Right atrium auricular region (tissue), 2 donors: Measurements from ENCODE around the gene NR2E1. TPM values are rescaled to one million over a fixed set of nuclear protein-coding genes. Genes with fewer than 3 reads are reported as not detected.

Source experiments
- DNase-seq: peaks from one replicate; pipeline ENCODE4 v3.0.0-alpha.2; 2019; ENCODE audit warnings: low spot score
- H3K27ac ChIP-seq, 2 donors: fragments of 200-600 bp; sonication (generic); 1 replicate in 1 of 2; 2 replicates in 1 of 2; pipeline ENCODE4 v1.5.1; 2016 to 2019
- H3K27me3 ChIP-seq, 2 donors: fragments of 200-600 bp; sonication (generic); one replicate each; pipeline versions ENCODE4 v1.5.1 to v1.6.0; 2017 to 2019
- H3K36me3 ChIP-seq: fragments of 200-600 bp; sonication (generic); one replicate; pipeline ENCODE4 v1.5.1; 2016
- H3K4me1 ChIP-seq, 2 donors: fragments of 200-600 bp; sonication (generic); one replicate each; pipeline versions ENCODE4 v1.5.1 to v1.6.0; 2017 to 2019
- H3K4me3 ChIP-seq, 2 donors: fragments of 200-600 bp; sonication (generic); 1 replicate in 1 of 2; 2 replicates in 1 of 2; pipeline ENCODE4 v1.5.1; 2017 to 2019; ENCODE audit warnings: mild to moderate bottlenecking in 1 of 2, moderate library complexity in 1 of 2
- H3K9me3 ChIP-seq, 2 donors: fragments of 200-600 bp; sonication (generic); one replicate each; pipeline ENCODE4 v1.5.1; 2019
- CTCF ChIP-seq, 2 donors: fragments of 200-600 bp; sonication (generic); IDR thresholded peaks; one replicate each; pipeline ENCODE4 v1.5.1; 2019; ENCODE audit warnings: antibody characterized with exemption in 2 of 2
- total RNA-seq, 2 donors: library from RNA; depleted of rRNA; stranded (reverse); fragments of >200 nt; gene quantifications; one replicate each; pipeline ENCODE4 v1.1.0, GENCODE V29; 2016

NR2E1 gene
- total RNA-seq, 2 donors from 2014 or later = not detected

GRCh38 chr6:108118810-108119768 lies 46.7 kb upstream of the NR2E1 start:
- Histone ChIP-seq H3K4me1 (peaks cover 0 to 48% of the 10 kb centered on the region in 2 donors), H3K9me3 (no peaks in the 10 kb centered on the region), H3K4me3 (peak overlapping the region in 1 of 2 donors; percentile 59), H3K27me3 (peaks cover 33 to 37% of the 10 kb centered on the region in 2 donors), H3K36me3 (no peaks in the 10 kb centered on the region), H3K27ac (no peak overlapping the region)
- no peak for TF ChIP-seq CTCF (IDR thresholded peaks at IDR 0.05)
- DNase-seq = no peak

GRCh38 chr6:108119769-108120141 lies 46.1 kb upstream of the NR2E1 start:
- peaks cover 0 to 43% of the 10 kb centered on the region in 2 donors for H3K4me1 ChIP-seq
- H3K9me3 ChIP-seq = no peaks in the 10 kb centered on the region
- TF ChIP-seq CTCF (IDR thresholded peaks at IDR 0.05) = no peak
- peaks cover 33 to 37% of the 10 kb centered on the region in 2 donors for H3K27me3 ChIP-seq
- no peak overlapping the region for H3K27ac ChIP-seq
- H3K4me3 ChIP-seq = no peak overlapping the region
- DNase-seq = no peak
- H3K36me3 ChIP-seq = no peaks in the 10 kb centered on the region

- TF ChIP-seq CTCF (IDR thresholded peaks at IDR 0.05) = no peak
- Histone ChIP-seq H3K27me3 (peaks cover 32 to 33% of the 10 kb centered on the region in 2 donors), H3K9me3 (no peaks in the 10 kb centered on the region), H3K4me1 (peaks cover 0 to 37% of the 10 kb centered on the region in 2 donors), H3K36me3 (no peaks in the 10 kb centered on the region), H3K27ac (no peak overlapping the region), H3K4me3 (no peak overlapping the region)
- DNase-seq = no peak
These were observed 45.5 kb upstream of the NR2E1 start for GRCh38 chr6:108120311-108120710.

GRCh38 chr6:108121612-108122011 lies 44.2 kb upstream of the NR2E1 start:
- DNase-seq = no peak
- Histone ChIP-seq H3K4me1 (peaks cover 0 to 26% of the 10 kb centered on the region in 2 donors), H3K4me3 (no peak overlapping the region), H3K9me3 (no peaks in the 10 kb centered on the region), H3K36me3 (no peaks in the 10 kb centered on the region), H3K27ac (no peak overlapping the region), H3K27me3 (peaks cover 22 to 28% of the 10 kb centered on the region in 2 donors)
- TF ChIP-seq CTCF (IDR thresholded peaks at IDR 0.05) = no peak

GRCh38 chr6:108123481-108123929 lies 42.3 kb upstream of the NR2E1 start:
- Histone ChIP-seq H3K27me3 (peaks cover 9 to 12% of the 10 kb centered on the region in 2 donors), H3K27ac (no peak overlapping the region), H3K4me1 (peaks cover 0 to 11% of the 10 kb centered on the region in 2 donors), H3K9me3 (no peaks in the 10 kb centered on the region), H3K36me3 (no peaks in the 10 kb centered on the region), H3K4me3 (no peak overlapping the region)
- DNase-seq = no peak
- no peak for TF ChIP-seq CTCF (IDR thresholded peaks at IDR 0.05)
